GM12878 (cell line): ENCODE results near the gene ANO5. TPM values are rescaled to one million over a fixed set of nuclear protein-coding genes. Genes with fewer than 3 reads are reported as not detected.

Source experiments
- ATAC-seq: fragments of 200-7000 bp; cut with Tn5 transposase; 3 replicates; pipeline ENCODE4 v1.9.1; 2020; ENCODE audit warnings: mild to moderate bottlenecking, moderate library complexity
- BruUV-seq: library from RNA; stranded (reverse); fragments of 400-500 nt; replicated peaks from 2 replicates; lab custom pipeline; 2021; lab: Mats Ljungman, UMichigan
- CTCF ChIA-PET: fragments of 300-600 bp; sonication (Branson Sonifier 250); formaldehyde crosslinking; extraction: SDS; loops from one replicate; lab custom pipeline; 2021; ENCODE audit warnings: inconsistent platforms; lab: Yijun Ruan, JAX
- POLR2A ChIA-PET: fragments of 350-600 bp; formaldehyde crosslinking; extraction: SDS; loops from one replicate; lab custom pipeline; 2021; ENCODE audit warnings: inconsistent platforms; lab: Charles Lee
- RAD21 ChIA-PET: fragments of 300-600 bp; sonication (Branson Sonifier 250); formaldehyde crosslinking; loops from one replicate; lab custom pipeline; 2023; ENCODE audit warnings: antibody characterized with exemption; ENCODE audit not compliant: unreplicated experiment; lab: Charles Lee
- SMC1A ChIA-PET: fragments of 300-600 bp; sonication (Branson Sonifier 250); formaldehyde crosslinking; loops from one replicate; lab custom pipeline; 2023; ENCODE audit not compliant: unreplicated experiment, uncharacterized antibody; lab: Charles Lee
- DNase-seq: peaks from one replicate; pipeline ENCODE4 v3.0.0-alpha.2; 2011; ENCODE audit warnings: low read depth, low spot score
- FAIRE-seq: peaks from 3 replicates; lab custom pipeline; 2011; peaks lifted over from hg19 to GRCh38; lab: Jason Lieb, UNC
- H2AFZ ChIP-seq: 2 replicates; pipeline ENCODE4 v1.6.0; 2011; ENCODE audit warnings: low read depth, low read length, control low read depth; ENCODE audit not compliant: control insufficient read depth
- H3K27ac ChIP-seq: 2 replicates; pipeline ENCODE4 v1.5.1; 2011; ENCODE audit warnings: control low read depth; ENCODE audit not compliant: control insufficient read depth, insufficient read depth
- H3K27me3 ChIP-seq, 2 experiments: replicated peaks in 1 of 2; 2 replicates each; pipeline versions ENCODE4 v1.6.0 to v1.6.1; 2011; ENCODE audit warnings: low read length in 1 of 2; ENCODE audit not compliant: control insufficient read depth in 2 of 2, insufficient read depth in 2 of 2
- H3K36me3 ChIP-seq, 2 experiments: 2 replicates each; pipeline ENCODE4 v1.5.1; 2011; ENCODE audit warnings: low read length in 1 of 2; ENCODE audit not compliant: control insufficient read depth in 2 of 2, insufficient read depth in 2 of 2
- H3K4me1 ChIP-seq: 2 replicates; pipeline ENCODE4 v1.6.1; 2011; ENCODE audit warnings: mild to moderate bottlenecking, low read length, moderate library complexity, mixed read lengths; ENCODE audit not compliant: control insufficient read depth, insufficient read depth
- H3K4me2 ChIP-seq: 2 replicates; pipeline ENCODE4 v1.6.0; 2011; ENCODE audit warnings: control low read depth; ENCODE audit not compliant: control insufficient read depth, insufficient read depth
- H3K4me3 ChIP-seq: fragments of 200-600 bp; sonication (generic); 2 replicates; pipeline ENCODE4 v1.5.1; 2016
- H3K79me2 ChIP-seq: 2 replicates; pipeline ENCODE4 v1.6.0; 2011; ENCODE audit warnings: low read length; ENCODE audit not compliant: control insufficient read depth, insufficient read depth
- H3K9ac ChIP-seq: 2 replicates; pipeline ENCODE4 v1.8.0; 2011; ENCODE audit warnings: low read length, control low read depth, mixed read lengths; ENCODE audit not compliant: control insufficient read depth, insufficient read depth
- H3K9me3 ChIP-seq: replicated peaks from 3 replicates; pipeline ENCODE4 v1.5.1; 2011; ENCODE audit warnings: mild to moderate bottlenecking, low read length; ENCODE audit not compliant: control insufficient read depth, insufficient read depth
- H4K20me1 ChIP-seq: 2 replicates; pipeline ENCODE4 v1.6.0; 2011; ENCODE audit not compliant: control insufficient read depth, insufficient read depth
- BACH1 ChIP-seq: fragments of 450-650 bp; IDR thresholded peaks from 2 replicates; pipeline ENCODE4 v1.6.1; 2017; ENCODE audit warnings: mild to moderate bottlenecking, borderline replicate concordance
- BRCA1 ChIP-seq: IDR thresholded peaks from 2 replicates; pipeline ENCODE4 v1.6.1; 2011; ENCODE audit warnings: low read depth, low read length, improper control_type of control experiment
- EED ChIP-seq: sonication (generic); IDR thresholded peaks from 2 replicates; pipeline ENCODE4 v1.6.1; 2016; ENCODE audit warnings: antibody characterized with exemption, low read depth
- EGR1 ChIP-seq, 2 experiments: IDR thresholded peaks; 1 replicate in 1 of 2; 2 replicates in 1 of 2; pipeline ENCODE4 v1.6.1; 2011 to 2012; ENCODE audit warnings: low read depth in 2 of 2, low read length in 2 of 2, borderline replicate concordance in 1 of 2, mild to moderate bottlenecking in 1 of 2, moderate library complexity in 1 of 2
- GABPA ChIP-seq: IDR thresholded peaks from 2 replicates; pipeline ENCODE4 v1.6.1; 2014; ENCODE audit warnings: antibody characterized with exemption, low read depth, mild to moderate bottlenecking, inconsistent platforms
- NR2C1 ChIP-seq: fragments of 450-650 bp; IDR thresholded peaks from 2 replicates; pipeline ENCODE4 v1.6.1; 2017; ENCODE audit warnings: antibody characterized with exemption, mild to moderate bottlenecking, moderate library complexity
- POLR2A ChIP-seq: IDR thresholded peaks from 2 replicates; pipeline ENCODE4 v1.6.1; 2011; ENCODE audit warnings: low read depth, mild to moderate bottlenecking, low read length
- STAT1 ChIP-seq: fragments of 450-650 bp; conservative IDR thresholded peaks from 2 replicates; pipeline ENCODE4 v1.6.1; 2014; ENCODE audit warnings: antibody characterized with exemption, mild to moderate bottlenecking
- WGBS: methylation state at CpG from one replicate; pipeline ENCODE4 v1.1.6; 2016; ENCODE audit warnings: low lambda C conversion rate; ENCODE audit not compliant: insufficient replicate concordance, insufficient coverage; ENCODE audit errors: missing lambda C conversion rate; 5-methylcytosine and 5-hydroxymethylcytosine counted together
- in situ Hi-C: fragments of 300-500 bp; cut with MboI; formaldehyde crosslinking; loops from 9 replicates; pipeline ENCODE4 v1.14.3; 2018; ENCODE audit warnings: mixed read lengths
- intact Hi-C: fragments of 100-400 bp; cut with micrococcal nuclease; formaldehyde crosslinking; loops from one replicate; pipeline ENCODE4 v1.14.2; 2022; ENCODE audit not compliant: unreplicated experiment
- polyA plus RNA-seq, 11 experiments: library from polyadenylated mRNA; depleted of rRNA in 4 of 11; unstranded in 6 of 11; stranded (reverse) in 5 of 11; fragments of >200 nt; fragmentation: Nextera tagmentation in 4 of 11; fragmentation: Illumina TruSeq in 1 of 11; extraction: Ambion mirVana in 4 of 11; extraction: Trizol in 1 of 11; gene quantifications; 1 replicate in 1 of 11; 2 replicates in 10 of 11; pipeline versions ENCODE4 v1.2.1 to v1.2.3, GENCODE V29; 2011 to 2016; ENCODE audit warnings: inconsistent platforms in 2 of 11, missing spikeins in 2 of 11, low read depth in 1 of 11
- total RNA-seq, 4 experiments: library from RNA; depleted of rRNA in 3 of 4; stranded (reverse); fragments of >200 nt in 3 of 4; fragmentation: Illumina TruSeq in 1 of 4; extraction: Trizol in 1 of 4; gene quantifications; 2 replicates each; pipeline versions ENCODE4 v1.2.1 to v1.2.3, GENCODE V29; 2013 to 2021
- TF ChIP-seq, protein P1 (sequence below): IDR thresholded peaks from 2 replicates; pipeline ENCODE4 v1.6.1; 2012; ENCODE audit warnings: mild to moderate bottlenecking, low read depth, low read length

ANO5 gene
- total and polyA plus RNA-seq, 10 of the 15 experiments (the other 5 are each of a cell fraction or from before 2014, with no cell fraction given), result 1.6 to 10.2 (median 4.1) TPM

DNA sequence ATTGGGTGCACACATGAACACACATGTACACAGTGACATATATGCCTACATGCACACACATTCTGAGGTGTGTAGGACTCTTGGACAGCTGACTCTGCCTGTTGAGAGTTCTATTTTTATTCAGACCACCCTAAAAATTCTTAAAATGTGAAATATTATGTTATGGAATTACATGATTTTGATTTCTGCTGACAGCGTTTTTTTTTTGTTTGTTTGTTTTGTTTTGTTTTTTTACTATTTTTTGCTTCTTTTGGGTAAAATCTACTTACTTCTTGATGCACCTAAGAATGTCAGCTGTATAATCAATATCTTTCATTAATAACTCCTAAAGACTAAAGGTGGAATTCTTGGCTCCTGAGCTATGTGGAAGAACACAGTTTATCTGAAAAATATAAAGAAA lies 64.0 kb downstream of the ANO5 start (continued):
- TF ChIP-seq, protein P1, sequence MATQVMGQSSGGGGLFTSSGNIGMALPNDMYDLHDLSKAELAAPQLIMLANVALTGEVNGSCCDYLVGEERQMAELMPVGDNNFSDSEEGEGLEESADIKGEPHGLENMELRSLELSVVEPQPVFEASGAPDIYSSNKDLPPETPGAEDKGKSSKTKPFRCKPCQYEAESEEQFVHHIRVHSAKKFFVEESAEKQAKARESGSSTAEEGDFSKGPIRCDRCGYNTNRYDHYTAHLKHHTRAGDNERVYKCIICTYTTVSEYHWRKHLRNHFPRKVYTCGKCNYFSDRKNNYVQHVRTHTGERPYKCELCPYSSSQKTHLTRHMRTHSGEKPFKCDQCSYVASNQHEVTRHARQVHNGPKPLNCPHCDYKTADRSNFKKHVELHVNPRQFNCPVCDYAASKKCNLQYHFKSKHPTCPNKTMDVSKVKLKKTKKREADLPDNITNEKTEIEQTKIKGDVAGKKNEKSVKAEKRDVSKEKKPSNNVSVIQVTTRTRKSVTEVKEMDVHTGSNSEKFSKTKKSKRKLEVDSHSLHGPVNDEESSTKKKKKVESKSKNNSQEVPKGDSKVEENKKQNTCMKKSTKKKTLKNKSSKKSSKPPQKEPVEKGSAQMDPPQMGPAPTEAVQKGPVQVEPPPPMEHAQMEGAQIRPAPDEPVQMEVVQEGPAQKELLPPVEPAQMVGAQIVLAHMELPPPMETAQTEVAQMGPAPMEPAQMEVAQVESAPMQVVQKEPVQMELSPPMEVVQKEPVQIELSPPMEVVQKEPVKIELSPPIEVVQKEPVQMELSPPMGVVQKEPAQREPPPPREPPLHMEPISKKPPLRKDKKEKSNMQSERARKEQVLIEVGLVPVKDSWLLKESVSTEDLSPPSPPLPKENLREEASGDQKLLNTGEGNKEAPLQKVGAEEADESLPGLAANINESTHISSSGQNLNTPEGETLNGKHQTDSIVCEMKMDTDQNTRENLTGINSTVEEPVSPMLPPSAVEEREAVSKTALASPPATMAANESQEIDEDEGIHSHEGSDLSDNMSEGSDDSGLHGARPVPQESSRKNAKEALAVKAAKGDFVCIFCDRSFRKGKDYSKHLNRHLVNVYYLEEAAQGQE, result no peak
- TF ChIP-seq POLR2A (no peak), STAT1 (no peak)

DNA sequence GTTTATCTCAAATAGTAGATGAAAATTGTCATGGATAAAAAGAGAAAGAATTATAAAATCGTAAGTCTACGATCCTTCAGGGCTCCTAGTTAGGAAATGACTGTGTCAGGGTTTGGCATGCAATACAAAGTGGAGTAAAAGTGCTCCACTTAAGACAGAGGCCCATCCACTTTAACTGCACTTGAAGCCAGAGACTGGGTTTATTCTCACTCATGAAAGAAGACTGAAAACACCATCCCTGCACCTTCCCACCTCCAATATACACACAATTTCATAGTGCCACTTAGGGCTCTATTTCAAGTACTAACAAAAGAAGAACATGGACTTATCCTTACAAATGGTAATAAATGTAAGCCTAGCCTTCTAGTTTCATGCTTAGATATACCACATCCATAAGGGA lies 70.7 kb downstream of the ANO5 start:
- ATAC-seq, result no peak
- FAIRE-seq, result no peak
- Histone ChIP-seq H3K79me2 (no peaks in the 10 kb centered on the region), H3K27ac (no peak overlapping the region), H3K27me3 (no peaks in the 10 kb centered on the region), H3K9me3 (no peaks in the 10 kb centered on the region), H3K4me1 (no peaks in the 10 kb centered on the region), H3K9ac (no peak overlapping the region), H3K4me2 (no peak overlapping the region), H3K36me3 (no peaks in the 10 kb centered on the region), H2AFZ (no peak overlapping the region), H4K20me1 (no peaks in the 10 kb centered on the region), H3K4me3 (no peak overlapping the region)
- intact Hi-C loops (no loop called here), in situ Hi-C loops (no loop called here)
- POLR2A ChIA-PET, result no interaction called here
- no peak for TF ChIP-seq NR2C1
- TF ChIP-seq GABPA, result no peak
- TF ChIP-seq BRCA1, result no peak
- no peak for TF ChIP-seq EED
- no peak for TF ChIP-seq EGR1 (IDR thresholded peaks at IDR 0.05; ENCODE audit: borderline replicate concordance in 1 of 2, low read depth in 2 of 2, low read length in 2 of 2)
- TF ChIP-seq BACH1, result no peak
- TF ChIP-seq, protein P1, result no peak
- 12% methylated on average over 2 of the region's 2 CpGs for WGBS
- no peak for DNase-seq
- RAD21 ChIA-PET, result interaction anchor here (0.7 kb wide), 1 partner anchor 14 kb away, joined by 3 read pairs; no protein-coding TSS in a partner anchor
- SMC1A ChIA-PET, result no interaction called here
- BruUV-seq, result no TSS peak
- CTCF ChIA-PET, result interaction anchor here (0.7 to 4.6 kb wide), 3 partner anchors 20 to 93 kb away, joined by 3 to 26 read pairs (median 4); no protein-coding TSS in a partner anchor
